GM13977 (cell line): Measurements from ENCODE around the gene SLC6A8.
A peak's percentile ranks its signal among the peaks of the same experiment; 100 is the strongest.

Experiments used
- DNase-seq: peaks from one replicate; pipeline ENCODE4 v3.0.0; 2012; ENCODE audit warnings: low spot score
- CTCF ChIP-seq: IDR thresholded peaks from 2 replicates; pipeline ENCODE4 v1.5.1; 2012; ENCODE audit warnings: mild to moderate bottlenecking, control low read depth; ENCODE audit not compliant: insufficient read depth; ENCODE audit errors: extremely low read depth, missing control alignments
- in situ Hi-C: fragments of 300-500 bp; cut with MboI; formaldehyde crosslinking; loops from one replicate; pipeline ENCODE4 v1.12.0; 2022; ENCODE audit warnings: low sequenced_read_pairs, low pct_unique_long_range_greater_than_20kb, mixed read lengths, inconsistent platforms; ENCODE audit not compliant: unreplicated experiment

Gene SLC6A8

GRCh38 chrX:153719238-153719637 lies 31.5 kb downstream of the SLC6A8 start:
- TF ChIP-seq CTCF: no peak
- in situ Hi-C loops: no loop called here
- DNase-seq: no peak

GRCh38 chrX:153719701-153720100 lies 32.0 kb downstream of the SLC6A8 start:
- DNase-seq: no peak
- in situ Hi-C loops: no loop called here
- TF ChIP-seq CTCF: no peak

GRCh38 chrX:153722704-153723350 lies 35.1 kb downstream of the SLC6A8 start:
- no peak for DNase-seq
- in situ Hi-C loops: no loop called here
- TF ChIP-seq CTCF: no peak

GRCh38 chrX:153723351-153724251 lies 35.9 kb downstream of the SLC6A8 start:
- TF ChIP-seq CTCF: peak; percentile 62
- peak; percentile 74 for DNase-seq
- in situ Hi-C loops: no loop called here

GRCh38 chrX:153724252-153725038 lies 36.7 kb downstream of the SLC6A8 start, which contains the start of the genes ABCD1 and BCAP31:
Gene ABCD1 (plus strand): TSS chrX:153724856. CDS start chrX:153725267, 411 bp downstream.
Gene BCAP31 (minus strand): TSS chrX:153724387. CDS start chrX:153723244, 1,143 bp downstream.
- in situ Hi-C loops: no loop called here
- DNase-seq: peak; percentile 97
- no peak for TF ChIP-seq CTCF
